NCI-H526 (cell line): ENCODE data around the gene EML4.
A peak's percentile ranks its signal among the peaks of the same experiment; 100 is the strongest.

Experiments used
- DNase-seq, 2 experiments: peaks; one replicate each; lab custom pipeline; 2025; lab: John Stamatoyannopoulos, UW

The EML4 gene

GRCh38 chr2:42307180-42307579, 138.0 kb downstream of the EML4 start:
- DNase-seq, result no peak

DNA sequence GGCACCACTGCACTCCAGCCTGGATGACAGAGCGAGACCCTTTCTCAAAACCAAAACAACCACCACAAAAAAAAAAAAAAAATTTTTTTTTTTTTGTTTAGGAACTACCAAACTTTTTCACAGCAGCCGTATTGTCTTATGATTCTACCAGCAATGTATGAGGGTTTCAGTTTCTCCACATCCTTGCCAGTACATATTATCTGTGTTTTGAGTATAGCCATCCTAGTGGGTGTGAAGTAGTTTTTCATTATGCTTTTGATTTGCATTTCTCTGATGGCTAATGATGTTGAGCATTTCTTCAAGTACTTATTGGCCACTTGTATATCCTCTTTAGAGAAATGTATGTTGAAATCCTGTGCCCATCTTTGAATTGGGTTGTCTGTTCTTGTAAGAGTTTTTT, 140.2 kb downstream of the EML4 start:
- DNase-seq, result no peak

DNA sequence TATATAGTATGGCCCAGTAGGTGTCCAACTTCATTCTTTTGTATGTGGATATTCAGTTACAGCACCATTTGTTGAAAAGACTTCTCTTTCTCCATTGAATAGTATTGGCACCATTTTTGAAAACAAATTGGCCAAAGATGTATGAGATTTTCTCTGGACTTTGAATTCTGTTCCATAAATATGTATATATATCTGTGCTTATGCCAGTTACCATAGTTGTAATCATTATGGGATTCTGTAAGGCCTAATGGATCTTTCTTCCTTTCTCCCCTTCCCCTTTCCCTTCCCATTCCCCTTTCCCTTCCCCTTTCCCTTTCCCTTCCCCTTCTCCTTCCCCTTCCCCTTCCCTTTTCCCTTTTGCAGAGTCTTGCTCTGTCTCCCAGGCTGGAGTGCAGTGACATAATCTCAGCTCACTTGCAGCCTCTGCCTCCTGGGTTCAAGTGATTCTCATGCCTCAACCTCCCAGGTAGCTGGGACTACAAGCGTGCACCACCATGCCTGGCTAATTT, 140.9 kb downstream of the EML4 start:
- no peak for DNase-seq

DNA sequence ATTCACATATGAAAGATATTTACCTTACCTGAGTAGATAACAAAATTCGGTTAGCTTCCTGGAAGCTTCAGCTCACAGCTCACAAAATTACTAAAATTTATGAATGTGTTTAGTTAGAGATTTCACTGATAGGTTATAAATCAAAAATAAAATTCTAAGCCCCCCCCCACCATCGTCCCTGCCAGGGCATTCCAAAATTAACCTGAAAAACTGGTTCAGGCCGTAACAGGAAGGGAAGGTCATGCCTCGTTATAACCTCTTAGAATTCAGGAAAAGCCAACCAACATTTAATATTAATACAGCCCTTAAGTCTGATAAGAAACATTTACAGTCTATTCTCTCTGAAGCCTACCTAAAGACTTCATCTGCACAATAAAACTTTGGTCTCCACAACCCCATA, 143.0 kb downstream of the EML4 start:
- DNase-seq, result no peak

DNA sequence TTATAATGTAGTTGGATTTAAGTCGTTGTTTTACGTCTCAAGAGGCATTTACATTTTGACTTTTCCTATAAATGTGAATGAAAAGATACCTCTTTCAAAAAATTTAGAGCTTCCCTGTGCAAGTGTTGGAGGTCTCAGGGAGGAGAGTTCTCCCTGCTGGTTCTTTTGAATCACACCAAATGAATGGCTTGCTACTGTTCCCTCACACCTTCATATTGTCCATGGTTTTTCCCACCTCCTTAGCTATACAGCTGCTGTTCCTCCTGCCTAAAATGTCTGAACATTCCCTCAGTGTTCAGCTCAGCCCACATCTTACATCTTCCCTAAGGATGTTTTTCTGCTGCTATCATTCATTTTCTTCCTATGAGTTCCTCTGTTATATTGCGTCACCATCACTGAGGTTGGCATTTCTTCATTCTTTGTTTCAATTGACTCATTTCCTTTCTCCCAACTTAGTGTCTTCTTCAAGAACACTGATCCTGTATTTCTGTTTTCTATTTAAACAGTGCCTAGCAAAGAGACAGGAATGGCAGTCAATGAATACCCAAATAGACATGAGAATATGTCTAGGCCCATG, 145.8 kb downstream of the EML4 start:
- no peak for DNase-seq

- no peak for DNase-seq
These were observed 146.8 kb downstream of the EML4 start for GRCh38 chr2:42315844-42316470.

DNA sequence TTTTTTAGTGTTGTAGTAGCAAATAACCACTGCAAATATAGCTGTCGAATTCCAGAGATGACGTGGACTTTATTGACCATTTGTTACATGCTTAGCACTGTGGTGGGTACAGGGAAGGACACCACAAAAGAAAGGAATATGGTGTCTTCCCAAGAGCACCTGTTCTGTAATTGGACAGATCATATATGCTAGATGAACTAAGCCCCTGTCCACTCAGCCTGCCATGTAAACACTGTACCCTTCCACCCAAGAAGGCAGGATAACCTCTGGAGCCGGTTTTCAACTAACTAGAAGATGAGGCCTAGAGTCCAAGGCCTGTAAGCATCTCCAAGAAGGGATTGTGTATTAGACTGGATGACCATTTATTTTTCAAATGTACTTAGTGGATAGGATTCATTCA, 147.8 kb downstream of the EML4 start:
- DNase-seq, result no peak

GRCh38 chr2:42317486-42317885, 148.3 kb downstream of the EML4 start:
- no peak for DNase-seq

DNA sequence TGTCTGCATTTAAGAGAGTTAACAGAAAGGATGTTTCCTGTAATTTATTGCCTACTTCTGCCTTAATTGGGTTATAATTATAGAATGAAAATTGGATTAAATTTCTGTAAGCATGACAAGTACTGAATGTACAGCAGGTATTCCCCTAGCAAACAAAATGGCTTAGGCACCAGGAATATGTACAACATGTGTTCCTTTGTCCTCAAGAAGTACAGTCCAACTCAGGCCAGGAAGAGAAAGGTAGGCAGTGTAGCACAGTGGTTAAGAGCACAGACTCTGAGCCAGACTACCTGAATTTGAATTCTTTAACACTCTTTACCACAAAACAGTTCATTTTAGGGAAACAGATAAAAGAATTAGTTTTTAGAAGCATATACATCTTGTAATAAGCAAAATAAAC, 148.8 kb downstream of the EML4 start:
- DNase-seq, result no peak

DNA sequence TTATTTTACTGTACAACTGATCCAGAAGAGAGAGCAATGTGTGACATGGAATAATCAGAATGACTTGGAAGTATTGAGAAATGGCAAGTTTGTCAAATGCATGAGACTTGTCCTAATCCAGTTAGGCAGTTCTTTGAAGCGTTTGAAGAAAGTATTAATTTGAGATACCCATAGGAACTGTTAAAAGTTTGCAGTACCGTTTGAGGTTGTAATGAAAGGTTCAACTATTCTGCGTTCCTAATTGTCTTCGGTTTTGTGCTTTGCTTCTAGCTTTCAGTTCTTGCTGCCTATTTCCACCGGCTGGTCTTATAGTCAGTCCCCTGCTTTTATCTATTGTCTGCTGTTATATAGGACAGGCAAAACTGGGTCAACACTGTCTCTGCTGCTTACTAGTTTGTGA, 150.1 kb downstream of the EML4 start:
- DNase-seq, result no peak

- no peak for DNase-seq
These were observed 152.4 kb downstream of the EML4 start for GRCh38 chr2:42321452-42322064.

DNA sequence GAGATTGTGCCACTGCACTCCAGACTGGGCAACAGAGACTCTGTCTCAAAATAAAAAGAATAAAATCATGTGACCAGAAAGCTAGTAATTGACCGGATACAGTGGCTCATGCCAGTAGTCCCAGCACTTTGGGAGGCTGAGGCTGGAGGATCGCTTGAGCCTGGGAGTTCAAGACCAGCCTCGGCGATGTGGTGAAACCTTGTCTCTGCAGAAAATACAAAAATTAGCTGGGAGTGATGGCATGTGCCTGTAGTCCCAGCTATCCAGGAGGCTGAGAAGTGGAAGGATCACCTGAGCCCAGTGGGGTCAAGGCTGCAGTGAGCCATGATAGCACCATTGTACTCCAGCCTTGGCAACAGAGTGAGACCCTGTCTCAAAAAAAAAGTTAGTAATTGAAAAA, 155.1 kb downstream of the EML4 start:
- no peak for DNase-seq

- no peak for DNase-seq
These were observed 155.8 kb downstream of the EML4 start for GRCh38 chr2:42324949-42325348.

DNA sequence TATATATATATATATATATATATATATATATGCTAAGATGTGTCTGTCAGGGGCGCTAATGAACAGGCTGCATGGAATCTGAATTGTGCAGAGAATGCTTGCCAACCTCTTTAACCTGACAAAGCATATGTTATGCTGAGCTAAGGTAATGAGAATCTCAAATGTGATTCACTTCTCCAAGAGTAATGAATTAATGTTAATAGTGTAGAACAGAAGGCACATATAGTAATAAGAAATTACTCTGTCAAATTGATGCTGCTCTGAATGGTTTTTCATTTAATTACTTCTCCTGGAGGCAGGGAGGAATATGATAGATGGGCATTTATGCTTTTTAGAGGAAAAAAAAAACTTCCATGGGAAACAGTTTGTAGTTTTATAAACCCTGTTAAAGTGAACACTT, 156.5 kb downstream of the EML4 start:
- DNase-seq, result no peak

DNA sequence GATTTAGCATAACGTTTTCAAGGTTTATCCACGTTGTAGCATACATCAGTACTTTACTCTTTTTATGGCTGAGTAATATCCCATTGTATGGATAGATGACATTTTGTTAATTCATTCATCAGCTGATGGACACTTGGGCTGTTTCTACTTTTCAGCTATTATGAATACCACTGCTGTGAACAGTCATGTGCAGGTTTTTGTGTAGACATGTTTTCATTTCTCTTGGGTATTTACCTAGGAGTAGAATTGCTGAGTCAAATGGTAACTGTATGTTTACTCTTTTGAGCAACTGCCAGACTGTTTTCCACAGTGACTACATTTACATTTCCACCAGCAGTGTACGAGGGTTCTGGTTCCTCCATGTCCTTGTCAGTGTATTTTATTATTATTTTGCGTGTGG, 158.0 kb downstream of the EML4 start:
- DNase-seq, result peak; percentile 35 to 44

GRCh38 chr2:42328148-42328833, 159.1 kb downstream of the EML4 start:
- peak in 1 of 2 experiments; percentile 45 for DNase-seq

GRCh38 chr2:42328923-42329322, 159.8 kb downstream of the EML4 start:
- no peak for DNase-seq

- no peak for DNase-seq
These were observed 160.6 kb downstream of the EML4 start for GRCh38 chr2:42329736-42330135.

DNA sequence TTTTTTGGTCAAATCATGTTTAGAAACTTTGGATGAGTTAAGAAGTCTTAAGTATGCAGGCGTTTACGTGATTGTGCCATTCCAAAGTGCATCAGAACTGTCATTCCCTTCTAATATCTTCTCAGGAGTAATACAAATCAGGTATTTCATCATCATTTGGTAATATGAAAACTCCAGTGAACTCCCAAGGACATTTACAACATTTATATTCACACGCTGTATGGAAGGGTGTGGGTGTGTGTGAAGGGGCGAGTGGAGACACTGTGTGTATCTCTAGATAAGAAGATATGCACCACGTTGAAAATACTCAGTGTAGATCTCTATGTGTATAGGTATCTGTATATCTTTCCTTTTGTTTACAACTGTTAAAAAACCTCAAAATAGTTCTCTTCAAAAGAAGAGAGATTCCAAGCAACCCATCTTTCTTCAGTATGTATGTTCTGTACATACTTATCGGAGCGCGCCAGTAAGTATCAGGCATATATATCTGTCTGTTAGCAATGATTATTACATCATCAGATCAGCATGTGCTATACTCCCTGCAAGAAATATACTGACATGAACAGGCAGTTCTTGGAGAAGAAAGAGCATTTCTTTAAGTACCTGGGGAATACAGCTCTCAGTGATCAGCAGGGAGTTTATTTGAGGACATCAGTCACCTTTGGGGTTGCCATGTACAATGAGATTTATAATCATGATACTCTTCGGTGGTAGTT, 162.6 kb downstream of the EML4 start:
- DNase-seq, result no peak

DNA sequence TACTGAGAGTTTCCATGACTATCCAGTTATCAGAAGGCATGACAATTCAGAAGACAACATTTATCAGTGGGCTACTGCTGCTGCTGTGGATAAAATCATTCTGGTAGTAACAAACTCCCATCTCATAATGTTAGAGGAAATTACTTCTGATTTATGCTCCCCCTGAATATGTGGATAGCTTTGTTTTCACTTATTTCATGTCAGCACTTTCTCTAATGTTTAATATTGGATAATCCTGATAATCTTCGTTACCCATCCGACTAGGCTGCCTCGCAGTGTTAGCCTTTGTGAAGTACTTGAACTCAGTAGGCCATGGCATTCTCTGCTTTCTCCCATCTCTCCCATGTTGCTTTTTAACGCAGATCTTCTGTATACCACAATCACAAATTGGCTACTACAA, 163.4 kb downstream of the EML4 start:
- DNase-seq, result no peak

GRCh38 chr2:42333579-42333978, 164.4 kb downstream of the EML4 start:
- no peak for DNase-seq

DNA sequence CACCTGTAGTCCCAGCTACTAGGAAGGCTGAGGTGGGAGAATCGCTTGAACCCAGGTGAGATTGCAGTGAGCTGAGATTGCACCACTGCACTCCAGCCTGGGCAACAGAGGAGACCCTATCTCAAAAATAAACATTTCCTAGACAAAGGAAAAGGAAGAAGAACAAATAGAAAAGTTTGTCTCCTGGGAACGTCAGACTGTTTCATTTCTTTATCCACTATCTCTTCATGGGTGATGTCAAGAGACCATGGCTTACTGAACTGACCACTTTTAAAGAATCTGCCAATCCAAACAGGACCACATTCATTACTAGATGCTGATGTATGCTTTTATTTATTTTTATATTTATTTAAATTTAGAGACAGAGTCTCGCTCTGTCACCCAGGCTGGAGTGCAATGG, 165.1 kb downstream of the EML4 start:
- no peak for DNase-seq
